K562 (cell line): ENCODE data around the gene CRK. TPM values are rescaled to one million over a fixed set of nuclear protein-coding genes. Genes with fewer than 3 reads are reported as not detected.

ENCODE experiments used
- ATAC-seq: fragments of 200-7000 bp; cut with Tn5 transposase; 3 replicates; pipeline ENCODE4 v1.9.1; 2020; ENCODE audit warnings: moderate library complexity
- BruUV-seq: library from RNA; stranded (reverse); fragments of 400-500 nt; replicated peaks from 2 replicates; lab custom pipeline; 2021; lab: Mats Ljungman, UMichigan
- CTCF ChIA-PET: fragments of 300-600 bp; formaldehyde crosslinking; extraction: SDS; loops from one replicate; lab custom pipeline; 2021; ENCODE audit warnings: low intra/inter-chr PET ratio; lab: Yijun Ruan, JAX
- POLR2A ChIA-PET: fragments of 300-600, 350-650 bp; sonication (Branson Sonifier 250); formaldehyde crosslinking; extraction: SDS; loops from one replicate; lab custom pipeline; 2021; ENCODE audit warnings: antibody characterized with exemption, inconsistent platforms; lab: Yijun Ruan, JAX
- DNase-seq, 4 experiments: peaks; one replicate each; pipeline versions ENCODE4 v3.0.0 to v3.0.0-alpha.2; 2011 to 2018; ENCODE audit warnings: low spot score in 3 of 4, mixed read lengths in 3 of 4; ENCODE audit errors: extremely low read depth in 1 of 4
- FAIRE-seq: peaks from 2 replicates; lab custom pipeline; 2011; peaks lifted over from hg19 to GRCh38; lab: Jason Lieb, UNC
- H2AFZ ChIP-seq: 2 replicates; pipeline ENCODE4 v1.6.0; 2011; ENCODE audit warnings: low read depth, low read length, control low read depth, inconsistent platforms
- H3K27ac ChIP-seq: fragments of 200-600 bp; 3 replicates; pipeline ENCODE4 v1.8.0; 2011; ENCODE audit warnings: low read depth, mild to moderate bottlenecking, control low read depth, inconsistent platforms, low read length, moderate library complexity, mixed read lengths; ENCODE audit errors: extremely low read depth
- H3K27me3 ChIP-seq, 2 experiments: fragments of 300-600 bp in 1 of 2; 2 replicates in 1 of 2; 3 replicates in 1 of 2; pipeline versions ENCODE4 v1.6.0 to v1.8.0; 2011; ENCODE audit warnings: inconsistent platforms in 2 of 2, low read length in 2 of 2, mild to moderate bottlenecking in 1 of 2, mixed read lengths in 1 of 2, moderate library complexity in 1 of 2; ENCODE audit not compliant: control insufficient read depth in 2 of 2, insufficient read depth in 2 of 2
- H3K36me3 ChIP-seq: fragments of 300-600 bp; 3 replicates; pipeline ENCODE4 v1.8.0; 2011; ENCODE audit warnings: mild to moderate bottlenecking, low read length, inconsistent platforms; ENCODE audit not compliant: control insufficient read depth, insufficient read depth
- H3K4me1 ChIP-seq, 2 experiments: fragments of 200-600 bp in 1 of 2; replicated peaks in 1 of 2; 2 replicates in 1 of 2; 3 replicates in 1 of 2; pipeline versions ENCODE4 v1.5.1 to v1.8.0; 2011; ENCODE audit warnings: inconsistent platforms in 2 of 2, low read length in 2 of 2, mild to moderate bottlenecking in 1 of 2, mixed read lengths in 1 of 2, moderate library complexity in 1 of 2; ENCODE audit not compliant: control insufficient read depth in 2 of 2, insufficient read depth in 2 of 2
- H3K4me2 ChIP-seq: 2 replicates; pipeline ENCODE4 v1.6.1; 2011; ENCODE audit warnings: low read length, control low read depth, inconsistent platforms, mixed read lengths; ENCODE audit not compliant: insufficient read depth
- H3K4me3 ChIP-seq: fragments of 200-600 bp; sonication (generic), shearing (Covaris generic); 2 replicates; pipeline ENCODE4 v1.5.1; 2016; ENCODE audit warnings: control low read depth, inconsistent platforms
- H3K79me2 ChIP-seq: fragments of 200-600 bp; 3 replicates; pipeline ENCODE4 v1.8.0; 2011; ENCODE audit warnings: low read length, inconsistent platforms; ENCODE audit not compliant: control insufficient read depth, insufficient read depth
- H3K9ac ChIP-seq, 2 experiments: 2 replicates each; pipeline versions ENCODE4 v1.6.0 to v1.6.1; 2011; ENCODE audit warnings: low read depth in 2 of 2, low read length in 2 of 2, control low read depth in 1 of 2, inconsistent platforms in 1 of 2, mild to moderate bottlenecking in 1 of 2, mixed read lengths in 1 of 2; ENCODE audit not compliant: insufficient read depth in 1 of 2
- H3K9me1 ChIP-seq: one replicate; pipeline ENCODE4 v1.6.0; 2011; ENCODE audit warnings: inconsistent platforms, mild to moderate bottlenecking, low read length, moderate library complexity; ENCODE audit not compliant: control insufficient read depth, insufficient read depth
- H3K9me3 ChIP-seq: replicated peaks from 2 replicates; pipeline ENCODE4 v1.5.1; 2011; ENCODE audit warnings: low read depth, low read length, inconsistent platforms; ENCODE audit not compliant: control insufficient read depth, insufficient read depth
- H4K20me1 ChIP-seq: replicated peaks from 2 replicates; pipeline ENCODE4 v1.6.1; 2011; ENCODE audit warnings: low read length, inconsistent platforms, mixed read lengths; ENCODE audit not compliant: control insufficient read depth, insufficient read depth
- CHD2 ChIP-seq: IDR thresholded peaks from 2 replicates; pipeline ENCODE4 v1.6.1; 2011; ENCODE audit warnings: low read depth, low read length
- FOXK2 ChIP-seq, 2 experiments: fragments of 450-650 bp; IDR thresholded peaks in 1 of 2; conservative IDR thresholded peaks in 1 of 2; 2 replicates each; pipeline ENCODE4 v1.6.1; 2016; ENCODE audit warnings: low read depth in 2 of 2, mild to moderate bottlenecking in 1 of 2
- GMEB1 ChIP-seq: fragments of 250-450 bp; sonication (Bioruptor Pico); IDR thresholded peaks from 2 replicates; pipeline ENCODE4 v1.4.0; 2020; ENCODE audit warnings: mild to moderate bottlenecking
- HMGN3 ChIP-seq: IDR thresholded peaks from 2 replicates; pipeline ENCODE4 v1.6.1; 2011; ENCODE audit warnings: borderline replicate concordance, low read depth, mild to moderate bottlenecking, mixed read lengths, low read length; ENCODE audit not compliant: insufficient read length; ENCODE audit errors: extremely low read depth
- IRF9 ChIP-seq: fragments of 450-650 bp; IDR thresholded peaks from 2 replicates; pipeline ENCODE4 v1.6.1; 2016; ENCODE audit warnings: missing biosample characterization, missing genetic modification characterization
- RBM17 ChIP-seq: fragments of 200-400 bp; formaldehyde crosslinking; IDR thresholded peaks from 2 replicates; pipeline ENCODE4 v1.6.1; 2017; ENCODE audit warnings: low read depth, mild to moderate bottlenecking, low read length, borderline replicate concordance
- SOX6 ChIP-seq: fragments of 450-650 bp; IDR thresholded peaks from 2 replicates; pipeline ENCODE4 v1.6.1; 2014; ENCODE audit warnings: mild to moderate bottlenecking
- TAF9B ChIP-seq: fragments of 450-650 bp; IDR thresholded peaks from 2 replicates; pipeline ENCODE4 v1.6.1; 2018; ENCODE audit warnings: mild to moderate bottlenecking; ENCODE audit not compliant: partially characterized antibody
- TRIM24 ChIP-seq, 2 experiments: fragments of 450-650 bp; IDR thresholded peaks; 2 replicates each; pipeline ENCODE4 v1.6.1; 2016
- ZBTB1 ChIP-seq: sonication (generic); formaldehyde crosslinking; IDR thresholded peaks from 2 replicates; pipeline ENCODE4 v1.8.1; 2023; ENCODE audit warnings: missing genetic modification reagents, low read depth, mild to moderate bottlenecking, borderline replicate concordance
- ZNF280B ChIP-seq: fragments of 250-450 bp; sonication (Bioruptor Pico); IDR thresholded peaks from 2 replicates; pipeline ENCODE4 v1.5.1; 2021; ENCODE audit warnings: mild to moderate bottlenecking
- ZNF311 ChIP-seq: fragments of 250-450 bp; sonication (Bioruptor Pico); IDR thresholded peaks from 2 replicates; pipeline ENCODE4 v1.4.0; 2020; ENCODE audit warnings: mild to moderate bottlenecking, moderate library complexity
- ZNF77 ChIP-seq: fragments of 250-450 bp; sonication (Bioruptor Pico); IDR thresholded peaks from 2 replicates; pipeline ENCODE4 v1.5.0; 2020
- WGBS: fragments of 100-300 bp; shearing (Covaris generic); methylation state at CpG from one replicate; pipeline ENCODE4 v1.1.6; 2016; ENCODE audit warnings: low coverage, mixed read lengths; ENCODE audit not compliant: insufficient coverage; ENCODE audit errors: missing lambda C conversion rate; 5-methylcytosine and 5-hydroxymethylcytosine counted together
- in situ Hi-C: fragments of 300-500 bp; cut with MboI; formaldehyde crosslinking; loops from 4 replicates; pipeline ENCODE4 v1.15.0; 2018; ENCODE audit warnings: inconsistent platforms, mixed read lengths
- intact Hi-C: fragments of 100-400 bp; cut with micrococcal nuclease; formaldehyde crosslinking; loops from 2 replicates; pipeline ENCODE4 v1.14.2; 2022
- polyA plus RNA-seq, 8 experiments: library from polyadenylated mRNA; depleted of rRNA in 4 of 8; stranded (reverse) in 5 of 8; unstranded in 3 of 8; fragments of >200 nt; fragmentation: Nextera tagmentation in 2 of 8; fragmentation: Illumina TruSeq in 1 of 8; extraction: Ambion mirVana in 2 of 8; extraction: Trizol in 1 of 8; gene quantifications; 2 replicates each; pipeline versions ENCODE4 v1.2.1 to v1.2.3, GENCODE V29; 2011 to 2014; ENCODE audit warnings: inconsistent platforms in 1 of 8, missing spikeins in 1 of 8
- total RNA-seq, 7 experiments: library from RNA; depleted of rRNA in 6 of 7; stranded (reverse); fragments of >200 nt in 6 of 7; fragmentation: Illumina TruSeq in 2 of 7; extraction: Trizol in 2 of 7; gene quantifications; 2 replicates each; pipeline versions ENCODE4 v1.2.1 to v1.2.3, GENCODE V29; 2011 to 2021; ENCODE audit warnings: low replicate concordance in 1 of 7

CRK gene
- total and polyA plus RNA-seq, 9 of the 15 experiments (the other 6 are each of a cell fraction or from before 2014, with no cell fraction given), result 13.1 to 40.2 (median 26.1) TPM

GRCh38 chr17:1495265-1495989 lies 39.4 kb upstream of the CRK start (continued):
- no peak for TF ChIP-seq ZNF280B (CRISPR knock-in tag)
- no peak for TF ChIP-seq ZNF77 (CRISPR knock-in tag)
- TF ChIP-seq, all 486 proteins: peak for 0

GRCh38 chr17:1494736-1495253 lies 38.8 kb upstream of the CRK start:
- DNase-seq (no peak), ATAC-seq (no peak), FAIRE-seq (no peak)
- in situ Hi-C loops (no loop called here), intact Hi-C loops (no loop called here)
- Histone ChIP-seq H3K9me3 (no peaks in the 10 kb centered on the region), H3K27ac (no peak overlapping the region), H3K27me3 (no peaks in the 10 kb centered on the region), H3K9ac (no peak overlapping the region), H3K4me3 (no peak overlapping the region), H3K79me2 (peaks cover 8% of the 10 kb centered on the region), H3K9me1 (no peaks in the 10 kb centered on the region), H3K4me1 (peaks cover 3 to 43% of the 10 kb centered on the region in 2 experiments; a peak in 4 of 5 replicates), H2AFZ (no peak overlapping the region), H4K20me1 (no peaks in the 10 kb centered on the region), H3K36me3 (no peaks in the 10 kb centered on the region), H3K4me2 (no peak overlapping the region)
- ChIA-PET POLR2A (interaction anchor here (0.9 to 1.8 kb wide), 3 partner anchors 15 to 133 kb away, joined by 3 to 5 read pairs (median 4); no protein-coding TSS in a partner anchor), CTCF (no interaction called here)
- BruUV-seq, result no TSS peak
- WGBS, result 61% methylated on average over 8 of the region's 11 CpGs
- TF ChIP-seq IRF9 (tag) (no peak), HMGN3 (no peak), TAF9B (no peak), FOXK2 (conservative IDR thresholded peaks at IDR 0.05 in 1 of 2, IDR thresholded peaks at IDR 0.05 in 1 of 2; ENCODE audit: low read depth in 2 of 2) (no peak), RBM17 (no peak), ZNF311 (no peak), CHD2 (no peak), GMEB1 (CRISPR knock-in tag) (no peak), TRIM24 (IDR thresholded peaks at IDR 0.05) (no peak), SOX6 (no peak), ZBTB1 (CRISPR knock-in tag) (no peak)
